Neural cell (in vitro differentiated cells): ENCODE results near the gene ZHX3.

Experiments used
- CTCF ChIP-seq: fragments of 450-650 bp; IDR thresholded peaks from 2 replicates; pipeline ENCODE4 v1.5.1; 2014; ENCODE audit warnings: antibody characterized with exemption, mild to moderate bottlenecking, moderate library complexity; ENCODE audit not compliant: poor library complexity, severe bottlenecking
- EP300 ChIP-seq: fragments of 450-650 bp; conservative IDR thresholded peaks from 2 replicates; pipeline ENCODE4 v1.6.1; 2014; ENCODE audit warnings: antibody characterized with exemption, mild to moderate bottlenecking, moderate library complexity; ENCODE audit not compliant: poor library complexity, severe bottlenecking
- EZH2 ChIP-seq: fragments of 200-600, 300-800 bp; shearing (Covaris generic), sonication (generic); IDR thresholded peaks from 2 replicates; pipeline ENCODE4 v1.6.1; 2014; ENCODE audit warnings: antibody characterized with exemption, low read length, borderline replicate concordance, mild to moderate bottlenecking; ENCODE audit not compliant: insufficient read depth, poor library complexity, severe bottlenecking
- POLR2AphosphoS5 ChIP-seq: IDR thresholded peaks from 2 replicates; pipeline ENCODE4 v1.6.1; 2012
- REST ChIP-seq: IDR thresholded peaks from 2 replicates; pipeline ENCODE4 v1.6.1; 2012; ENCODE audit warnings: borderline replicate concordance

- TF ChIP-seq CTCF = no peak
- TF ChIP-seq EZH2 = no peak
- no peak for TF ChIP-seq POLR2AphosphoS5
- TF ChIP-seq EP300 = no peak
- no peak for TF ChIP-seq REST
These were observed 49.1 kb downstream of the ZHX3 start for GRCh38 chr20:41268402-41268801.
